PC-9 (cell line): ENCODE results near the gene HRH1. TPM values are rescaled to one million over a fixed set of nuclear protein-coding genes. Genes with fewer than 3 reads are reported as not detected.
"Not testable (repeated sequence)": the region's sequence is repeated elsewhere in the genome, so short reads cannot be mapped to it uniquely, and the experiment has no call there.

Experiments
- BruUV-seq: library from RNA; stranded (reverse); fragments of 400-500 nt; replicated peaks from 2 replicates; lab custom pipeline; 2021; lab: Mats Ljungman, UMichigan
- CTCF ChIA-PET: fragments of 300-600 bp; sonication (Branson Sonifier 250); formaldehyde crosslinking; loops from one replicate; lab custom pipeline; 2022; ENCODE audit warnings: antibody characterized with exemption; lab: Charles Lee
- POLR2A ChIA-PET: fragments of 300-600 bp; sonication (Branson Sonifier 250); formaldehyde crosslinking; loops from one replicate; lab custom pipeline; 2022; ENCODE audit warnings: antibody characterized with exemption; ENCODE audit not compliant: unreplicated experiment; lab: Charles Lee
- DNase-seq, 2 experiments: peaks; one replicate each; pipeline versions ENCODE4 v3.0.0 to v3.0.0-alpha.2; 2015 to 2022; ENCODE audit warnings: mixed read lengths in 1 of 2
- H2AFZ ChIP-seq: fragments of 200-600 bp; sonication (generic); 2 replicates; pipeline ENCODE4 v1.8.1; 2017; ENCODE audit warnings: antibody characterized with exemption
- H3F3A ChIP-seq: fragments of 200-600 bp; sonication (generic); 2 replicates; pipeline ENCODE4 v1.8.1; 2017; ENCODE audit warnings: antibody characterized with exemption, mild to moderate bottlenecking, low read depth; ENCODE audit not compliant: insufficient read depth
- H3K27ac ChIP-seq: fragments of 200-600 bp; sonication (generic); 2 replicates; pipeline ENCODE4 v1.6.1; 2016; ENCODE audit warnings: mixed run types
- H3K27me3 ChIP-seq: fragments of 200-600 bp; sonication (generic); 2 replicates; pipeline ENCODE4 v1.6.1; 2016; ENCODE audit warnings: low read depth, mixed run types; ENCODE audit not compliant: insufficient read depth
- H3K36me3 ChIP-seq: fragments of 200-600 bp; sonication (generic); 2 replicates; pipeline ENCODE4 v1.6.1; 2016; ENCODE audit warnings: low read depth, mixed run types
- H3K4me1 ChIP-seq: fragments of 200-600 bp; sonication (generic); replicated peaks from 2 replicates; pipeline ENCODE4 v1.6.1; 2016; ENCODE audit warnings: mixed run types; ENCODE audit not compliant: insufficient read depth
- H3K4me2 ChIP-seq: fragments of 200-600 bp; sonication (generic); 2 replicates; pipeline ENCODE4 v1.6.1; 2017; ENCODE audit warnings: mixed run types
- H3K4me3 ChIP-seq: fragments of 200-600 bp; sonication (generic); 2 replicates; pipeline ENCODE4 v1.6.1; 2016; ENCODE audit warnings: mixed run types
- H3K79me2 ChIP-seq: fragments of 200-600 bp; sonication (generic); 2 replicates; pipeline ENCODE4 v1.6.1; 2017; ENCODE audit warnings: low read depth, mixed run types
- H3K9me2 ChIP-seq: fragments of 200-600 bp; sonication (generic); 2 replicates; pipeline ENCODE4 v1.8.1; 2017; ENCODE audit warnings: mild to moderate bottlenecking; ENCODE audit not compliant: insufficient read depth
- H3K9me3 ChIP-seq: fragments of 200-600 bp; sonication (generic); 2 replicates; pipeline ENCODE4 v1.8.1; 2016; ENCODE audit warnings: low read depth; ENCODE audit not compliant: insufficient read depth
- H4K20me1 ChIP-seq: fragments of 200-600 bp; sonication (generic); 2 replicates; pipeline ENCODE4 v1.8.1; 2017; ENCODE audit not compliant: insufficient read depth
- CTCF ChIP-seq: fragments of 200-600 bp; sonication (generic); conservative IDR thresholded peaks from 2 replicates; pipeline ENCODE4 v1.6.1; 2017; ENCODE audit warnings: mixed run types, antibody characterized with exemption, mild to moderate bottlenecking, moderate library complexity
- EZH2 ChIP-seq: fragments of 200-600 bp; sonication (generic); IDR thresholded peaks from 2 replicates; pipeline ENCODE4 v1.8.0; 2017; ENCODE audit warnings: antibody characterized with exemption, low read depth
- intact Hi-C: fragments of 100-400 bp; cut with micrococcal nuclease; formaldehyde crosslinking; loops from one replicate; pipeline ENCODE4 v1.10.0; 2022; ENCODE audit not compliant: unreplicated experiment
- total RNA-seq: library from RNA; stranded (reverse); gene quantifications from 2 replicates; pipeline ENCODE4 v1.2.3, GENCODE V29; 2021

Gene HRH1
- total RNA-seq, 1 experiment from 2014 or later, result 9.2 TPM

DNA sequence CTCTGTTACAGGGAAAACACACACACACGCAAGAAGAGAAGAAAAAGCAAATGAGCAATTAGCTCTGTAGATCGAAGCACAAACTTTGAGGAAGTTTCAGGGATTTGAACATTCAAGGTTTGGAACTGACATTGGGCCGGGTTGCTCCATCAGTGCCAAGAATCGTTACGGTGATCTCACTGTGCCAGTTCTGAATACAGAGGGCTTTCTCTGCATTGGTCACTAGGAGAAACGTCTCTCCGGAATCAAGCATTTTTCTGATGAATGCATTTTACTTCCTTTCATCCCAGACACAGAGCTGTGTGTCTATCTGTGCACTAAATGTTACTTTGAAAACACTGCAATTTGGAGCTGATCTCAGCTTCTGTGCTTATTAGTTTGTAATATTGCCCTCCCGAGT is 11.2 kb downstream of the HRH1 start:
- no peaks in the 10 kb centered on the region for H3K9me3 ChIP-seq
- H4K20me1 ChIP-seq, result no peaks in the 10 kb centered on the region
- no peak overlapping the region for H2AFZ ChIP-seq
- CTCF ChIA-PET, result no interaction called here
- no peak for DNase-seq
- 0 out of 2 replicates have a peak, but pooled peaks cover 4% of the 10 kb centered on the region for H3F3A ChIP-seq
- H3K9me2 ChIP-seq, result no peaks in the 10 kb centered on the region
- no peak overlapping the region for H3K4me2 ChIP-seq
- no peaks in the 10 kb centered on the region for H3K79me2 ChIP-seq
- H3K4me3 ChIP-seq, result no peak overlapping the region
- no peaks in the 10 kb centered on the region for H3K36me3 ChIP-seq
- no TSS peak for BruUV-seq
- intact Hi-C loops, result no loop called here
- POLR2A ChIA-PET, result no interaction called here
- no peaks in the 10 kb centered on the region for H3K4me1 ChIP-seq
- TF ChIP-seq CTCF, result no peak
- TF ChIP-seq EZH2, result no peak
- H3K27me3 ChIP-seq, result no peaks in the 10 kb centered on the region
- H3K27ac ChIP-seq, result no peak overlapping the region

DNA sequence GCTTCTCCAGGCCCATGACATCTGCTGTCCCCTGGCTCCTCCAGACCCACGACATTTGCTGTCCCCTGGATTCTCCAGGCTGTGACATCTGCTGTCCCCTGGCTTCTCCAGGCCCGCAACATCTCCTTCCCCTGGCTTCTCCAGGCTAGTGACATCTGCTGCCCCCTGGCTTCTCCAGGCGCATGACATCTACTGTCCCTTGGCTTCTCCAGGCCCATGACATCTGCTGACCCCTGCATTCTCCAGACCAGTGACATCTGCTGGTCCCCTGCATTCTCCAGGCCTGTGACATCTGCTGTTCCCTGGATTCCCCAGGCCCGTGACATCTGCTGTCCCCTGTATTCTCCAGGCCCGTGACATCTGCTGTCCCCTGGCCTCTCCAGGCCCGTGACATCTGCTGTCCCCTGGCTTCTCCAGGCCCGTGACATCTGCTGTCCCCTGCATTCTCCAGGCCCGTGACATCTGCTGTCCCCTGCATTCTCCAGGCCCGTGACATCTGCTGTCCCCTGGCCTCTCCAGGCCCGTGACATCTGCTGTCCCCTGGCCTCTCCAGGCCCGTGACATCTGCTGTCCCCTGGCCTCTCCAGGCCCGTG is 12.6 kb downstream of the HRH1 start:
- peak; percentile 39; the same call in 1 of the 2 replicates for TF ChIP-seq CTCF
- H3K27ac ChIP-seq, CTCF ChIA-PET, H3K4me3 ChIP-seq, BruUV-seq, H3K4me1 ChIP-seq, H3K9me2 ChIP-seq, H3K4me2 ChIP-seq, DNase-seq, H3K36me3 ChIP-seq, H2AFZ ChIP-seq, H3K9me3 ChIP-seq, POLR2A ChIA-PET, intact Hi-C loops, H3K79me2 ChIP-seq, H3K27me3 ChIP-seq, H4K20me1 ChIP-seq, H3F3A ChIP-seq: not testable (repeated sequence)

- no peaks in the 10 kb centered on the region; the same call in 1 of the 2 replicates for H4K20me1 ChIP-seq
- no TSS peak for BruUV-seq
- H3K4me3 ChIP-seq, result no peak overlapping the region
- POLR2A ChIA-PET, result no interaction called here
- H3K27me3 ChIP-seq, result no peaks in the 10 kb centered on the region
- H3K27ac ChIP-seq, result no peak overlapping the region
- H3F3A ChIP-seq, result 0 out of 2 replicates have a peak, but pooled peaks cover 4% of the 10 kb centered on the region
- no peaks in the 10 kb centered on the region for H3K36me3 ChIP-seq
- CTCF ChIA-PET, result no interaction called here
- intact Hi-C loops, result no loop called here
- DNase-seq, result no peak
- no peaks in the 10 kb centered on the region for H3K79me2 ChIP-seq
- TF ChIP-seq CTCF (no peak), EZH2 (no peak)
- H3K9me3 ChIP-seq, result no peaks in the 10 kb centered on the region
- H3K4me2 ChIP-seq, result no peak overlapping the region
- no peak overlapping the region for H2AFZ ChIP-seq
- H3K9me2 ChIP-seq, result no peaks in the 10 kb centered on the region
- no peaks in the 10 kb centered on the region for H3K4me1 ChIP-seq
These were observed 13.3 kb downstream of the HRH1 start for GRCh38 chr3:11167590-11167989.
